ENCODE data around the gene NAA40. TPM values are rescaled to one million over a fixed set of nuclear protein-coding genes. Genes with fewer than 3 reads are reported as not detected.

The NAA40 gene
- total and polyA plus RNA-seq, 2 of the 13 experiments (the other 11 are each of a cell fraction or from before 2014, with no cell fraction given), result 11.1 to 17.9 TPM

GRCh38 chr11:63916837-63917691 lies 21.7 kb upstream of the NAA40 start, which contains the start of gene RCOR2 (continued):
- TF ChIP-seq PRDM10 (CRISPR knock-in tag; IDR thresholded peaks at IDR 0.05; ENCODE audit: low read depth) (no peak), MIXL1 (CRISPR knock-in tag; IDR thresholded peaks at IDR 0.05) (no peak), ERF (CRISPR knock-in tag; IDR thresholded peaks at IDR 0.05) (0 out of 2 replicates have a peak, but pooled peaks have one; percentile 7), ZEB1 (IDR thresholded peaks at IDR 0.05; ENCODE audit: insufficient replicate concordance, low read depth) (no peak), RAD21 (CRISPR knock-in tag; IDR thresholded peaks at IDR 0.05) (no peak), SP4 (CRISPR knock-in tag; IDR thresholded peaks at IDR 0.05) (no peak), ZNF713 (CRISPR knock-in tag; IDR thresholded peaks at IDR 0.05) (no peak), ZNF234 (CRISPR knock-in tag; conservative IDR thresholded peaks at IDR 0.05) (no peak), U2AF2 (IDR thresholded peaks at IDR 0.05; ENCODE audit: low read depth, low read length) (no peak), ZNF770 (CRISPR knock-in tag; IDR thresholded peaks at IDR 0.05) (no peak), GRHL1 (CRISPR knock-in tag; conservative IDR thresholded peaks at IDR 0.05) (no peak), IRF2 (CRISPR knock-in tag; IDR thresholded peaks at IDR 0.05) (no peak), NCOA2 (CRISPR knock-in tag; IDR thresholded peaks at IDR 0.05) (peak; percentile 17; the same call in 1 of the 2 replicates), MAZ (IDR thresholded peaks at IDR 0.05; ENCODE audit: borderline replicate concordance, low read depth, low read length) (no peak), MAZ (CRISPR knock-in tag; IDR thresholded peaks at IDR 0.05; ENCODE audit: low read depth) (0 out of 2 replicates have a peak, but pooled peaks have one; percentile 9), PLRG1 (conservative IDR thresholded peaks at IDR 0.05) (no peak), REL (CRISPR knock-in tag; conservative IDR thresholded peaks at IDR 0.05) (no peak; the same call in 1 of the 2 replicates), SATB2 (CRISPR knock-in tag; IDR thresholded peaks at IDR 0.05) (no peak), RBAK (CRISPR knock-in tag; IDR thresholded peaks at IDR 0.05) (no peak), TRIM22 (IDR thresholded peaks at IDR 0.05) (no peak)
- TF ChIP-seq, protein P1, sequence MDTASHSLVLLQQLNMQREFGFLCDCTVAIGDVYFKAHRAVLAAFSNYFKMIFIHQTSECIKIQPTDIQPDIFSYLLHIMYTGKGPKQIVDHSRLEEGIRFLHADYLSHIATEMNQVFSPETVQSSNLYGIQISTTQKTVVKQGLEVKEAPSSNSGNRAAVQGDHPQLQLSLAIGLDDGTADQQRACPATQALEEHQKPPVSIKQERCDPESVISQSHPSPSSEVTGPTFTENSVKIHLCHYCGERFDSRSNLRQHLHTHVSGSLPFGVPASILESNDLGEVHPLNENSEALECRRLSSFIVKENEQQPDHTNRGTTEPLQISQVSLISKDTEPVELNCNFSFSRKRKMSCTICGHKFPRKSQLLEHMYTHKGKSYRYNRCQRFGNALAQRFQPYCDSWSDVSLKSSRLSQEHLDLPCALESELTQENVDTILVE (CRISPR knock-in tag; IDR thresholded peaks at IDR 0.05), result peak; percentile 39; the same call in 1 of the 2 replicates
